ENCODE measurements around the gene MLLT6.

- TF ChIP-seq ZNF384 (IDR thresholded peaks at IDR 0.05) (no peak), LEF1 (IDR thresholded peaks at IDR 0.05; ENCODE audit: borderline replicate concordance) (no peak), ELF4 (IDR thresholded peaks at IDR 0.05) (no peak), SUZ12 (IDR thresholded peaks at IDR 0.05) (no peak), NFRKB (IDR thresholded peaks at IDR 0.05) (no peak)
These were observed 36.9 kb downstream of the MLLT6 start for GRCh38 chr17:38741921-38742410.

Data from HEK293T (cell line).